ENCODE measurements around the gene CFAP221.

- TF ChIP-seq CTCF (IDR thresholded peaks at IDR 0.05) (no peak), POLR2AphosphoS5 (IDR thresholded peaks at IDR 0.05) (no peak)
These were observed 149.7 kb downstream of the CFAP221 start for GRCh38 chr2:119693967-119694366.
